ENCODE data around the gene MEF2C.

The MEF2C gene

DNA sequence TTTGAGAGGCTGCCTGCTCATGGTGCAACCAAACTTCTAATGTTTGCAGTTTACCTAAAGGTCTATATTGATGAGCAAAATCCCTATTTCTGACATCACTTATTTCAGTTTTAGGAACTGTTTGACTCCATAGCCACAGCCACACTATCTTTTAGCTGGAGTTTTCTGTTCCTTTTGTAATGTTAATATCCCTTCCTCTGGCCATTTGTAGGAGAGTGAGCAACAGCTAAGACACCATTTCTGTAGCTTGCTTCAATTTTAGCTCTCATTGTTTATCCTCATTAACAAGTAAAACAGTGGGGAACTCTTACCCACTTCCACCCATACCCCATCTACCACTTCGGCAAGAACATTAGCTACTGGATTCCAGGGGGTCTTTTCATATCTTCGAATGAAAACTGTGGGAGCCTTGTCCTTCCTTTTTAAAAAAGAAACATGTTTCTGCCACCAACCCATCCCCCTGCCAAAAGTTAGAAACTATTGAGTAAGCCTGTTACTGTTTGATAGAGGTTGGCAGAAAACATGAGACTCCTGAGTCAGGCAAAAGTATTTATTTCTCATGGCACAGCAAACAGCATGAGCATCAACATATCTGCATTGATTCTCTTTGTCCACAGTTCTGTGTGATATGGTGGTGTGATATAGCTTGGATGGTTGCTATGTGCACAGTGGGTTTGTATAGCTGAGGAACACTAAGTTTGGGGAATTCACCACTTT, 174.1 kb downstream of the MEF2C start:
- no peak for DNase-seq (ENCODE audit: low spot score)
- TF ChIP-seq, protein P1, sequence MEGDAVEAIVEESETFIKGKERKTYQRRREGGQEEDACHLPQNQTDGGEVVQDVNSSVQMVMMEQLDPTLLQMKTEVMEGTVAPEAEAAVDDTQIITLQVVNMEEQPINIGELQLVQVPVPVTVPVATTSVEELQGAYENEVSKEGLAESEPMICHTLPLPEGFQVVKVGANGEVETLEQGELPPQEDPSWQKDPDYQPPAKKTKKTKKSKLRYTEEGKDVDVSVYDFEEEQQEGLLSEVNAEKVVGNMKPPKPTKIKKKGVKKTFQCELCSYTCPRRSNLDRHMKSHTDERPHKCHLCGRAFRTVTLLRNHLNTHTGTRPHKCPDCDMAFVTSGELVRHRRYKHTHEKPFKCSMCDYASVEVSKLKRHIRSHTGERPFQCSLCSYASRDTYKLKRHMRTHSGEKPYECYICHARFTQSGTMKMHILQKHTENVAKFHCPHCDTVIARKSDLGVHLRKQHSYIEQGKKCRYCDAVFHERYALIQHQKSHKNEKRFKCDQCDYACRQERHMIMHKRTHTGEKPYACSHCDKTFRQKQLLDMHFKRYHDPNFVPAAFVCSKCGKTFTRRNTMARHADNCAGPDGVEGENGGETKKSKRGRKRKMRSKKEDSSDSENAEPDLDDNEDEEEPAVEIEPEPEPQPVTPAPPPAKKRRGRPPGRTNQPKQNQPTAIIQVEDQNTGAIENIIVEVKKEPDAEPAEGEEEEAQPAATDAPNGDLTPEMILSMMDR (IDR thresholded peaks at IDR 0.05; ENCODE audit: extremely low read depth, missing control alignments) = no peak

DNA sequence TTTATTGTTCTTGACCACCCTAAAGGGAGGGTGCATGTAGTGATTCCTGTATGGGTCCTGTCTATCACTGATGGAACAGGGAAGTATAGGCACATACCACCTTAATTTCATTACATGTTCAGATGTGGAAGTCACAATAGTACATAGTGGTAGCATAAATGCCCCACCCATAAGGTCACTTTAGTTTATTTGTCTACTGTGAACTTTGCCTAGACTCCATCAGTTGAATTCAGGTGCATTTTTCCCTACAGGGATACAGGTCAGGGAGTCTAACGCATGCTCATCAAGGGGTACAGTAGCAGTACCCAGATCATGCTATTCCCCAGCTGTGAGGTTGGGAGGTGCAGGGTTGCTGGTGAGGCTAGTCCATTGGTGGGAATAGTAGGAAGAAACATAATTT, 175.0 kb downstream of the MEF2C start:
- TF ChIP-seq, protein P1 (IDR thresholded peaks at IDR 0.05; ENCODE audit: extremely low read depth, missing control alignments) = no peak
- DNase-seq (ENCODE audit: low spot score) = no peak

DNA sequence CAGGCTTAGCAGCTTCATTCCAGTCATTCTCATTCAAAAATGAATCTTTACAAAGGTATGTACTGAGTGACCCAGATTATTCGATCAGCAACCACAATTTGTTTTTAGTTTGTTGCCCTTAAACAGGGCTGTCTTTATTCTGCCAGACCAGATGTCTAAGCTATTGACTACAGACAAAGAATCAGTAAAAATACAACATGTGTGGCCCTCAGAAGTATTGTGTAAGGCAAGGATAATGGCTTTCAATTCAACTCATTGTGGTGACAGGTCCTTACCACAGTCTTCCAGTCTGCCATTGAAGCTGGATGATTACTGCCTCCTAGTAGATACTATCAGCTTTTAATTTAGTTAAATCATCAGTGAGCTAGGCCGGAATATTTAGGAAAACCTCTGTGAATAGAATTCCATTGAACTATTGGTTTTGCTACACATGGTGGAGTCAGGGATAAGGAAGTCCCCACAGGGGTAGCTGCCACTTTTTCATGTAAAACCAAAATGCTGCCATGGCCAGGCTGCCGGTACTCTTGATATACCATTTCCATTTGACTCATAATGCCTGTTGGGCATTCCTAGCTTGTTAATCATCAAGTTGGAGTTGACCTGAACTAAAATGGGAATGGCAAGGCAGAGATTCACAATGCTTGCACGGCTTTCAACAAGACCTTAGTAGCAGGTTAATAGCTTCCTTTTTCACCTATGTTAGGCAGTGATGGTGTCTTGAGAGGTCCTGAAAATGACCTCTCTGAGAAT, 175.6 kb downstream of the MEF2C start:
- TF ChIP-seq, protein P1 (IDR thresholded peaks at IDR 0.05; ENCODE audit: extremely low read depth, missing control alignments) = no peak

DNA sequence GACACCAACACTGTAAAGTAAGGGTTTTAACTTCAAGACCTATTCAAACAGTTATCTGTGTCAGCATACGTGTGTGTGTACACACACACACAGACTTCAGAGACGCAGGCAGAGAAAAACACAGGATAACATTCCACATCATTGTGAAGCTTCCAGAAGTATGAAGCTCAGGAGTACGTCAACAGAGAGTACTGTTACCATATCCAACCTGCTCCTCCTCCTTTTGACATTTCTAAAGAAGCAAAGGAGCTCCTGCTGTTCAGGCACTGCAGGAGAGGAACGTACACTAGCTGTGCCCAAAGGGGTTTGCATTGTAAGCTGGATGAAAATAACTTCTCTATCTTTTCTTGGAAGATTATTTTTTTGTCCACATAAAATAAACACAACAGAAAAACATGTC, 180.7 kb downstream of the MEF2C start:
- DNase-seq (ENCODE audit: low spot score) = no peak
- TF ChIP-seq, protein P1 (IDR thresholded peaks at IDR 0.05; ENCODE audit: extremely low read depth, missing control alignments) = no peak

More for the DNA sequence above, 175.6 kb downstream of the MEF2C start:
- DNase-seq (ENCODE audit: low spot score) = no peak

DNA sequence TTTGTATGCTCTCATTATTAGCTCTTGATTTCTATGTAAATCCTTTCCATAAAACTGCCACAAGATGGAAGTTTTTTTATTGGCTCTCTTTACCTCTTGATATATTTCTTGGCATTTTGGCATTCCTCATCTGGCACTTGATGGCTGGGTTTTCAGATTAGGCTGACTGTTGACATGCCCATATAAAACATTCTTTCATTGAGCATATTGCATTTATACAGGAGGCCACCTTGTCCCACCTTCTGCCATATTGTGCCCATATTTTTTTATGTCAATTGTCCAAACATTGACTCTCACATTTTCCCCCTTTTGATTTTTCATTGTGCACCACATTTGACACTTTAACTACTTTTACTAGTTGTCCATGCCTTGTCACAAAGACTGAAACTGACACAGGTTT, 182.9 kb downstream of the MEF2C start:
- no peak for DNase-seq (ENCODE audit: low spot score)
- TF ChIP-seq, protein P1 (IDR thresholded peaks at IDR 0.05; ENCODE audit: extremely low read depth, missing control alignments) = no peak

DNA sequence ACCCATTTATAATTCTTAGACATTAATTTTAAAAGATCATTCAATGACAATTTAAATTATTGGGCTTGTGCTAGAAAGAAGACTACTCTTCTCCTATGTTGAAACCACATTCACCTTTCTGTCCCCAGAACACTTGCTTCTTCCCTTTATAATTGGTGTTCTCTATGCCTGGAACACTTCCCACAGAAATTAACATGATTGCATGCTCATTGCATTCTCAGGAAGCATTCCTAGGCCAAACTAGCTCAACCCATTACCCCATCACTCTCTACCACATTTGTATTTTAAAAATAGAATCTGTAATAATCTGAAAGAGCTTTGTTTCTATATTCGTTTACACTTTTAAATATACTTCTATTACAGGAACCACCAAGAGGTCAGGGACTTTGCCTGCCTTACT, 184.7 kb downstream of the MEF2C start:
- TF ChIP-seq, protein P1 (IDR thresholded peaks at IDR 0.05; ENCODE audit: extremely low read depth, missing control alignments) = no peak
- DNase-seq (ENCODE audit: low spot score) = no peak

DNA sequence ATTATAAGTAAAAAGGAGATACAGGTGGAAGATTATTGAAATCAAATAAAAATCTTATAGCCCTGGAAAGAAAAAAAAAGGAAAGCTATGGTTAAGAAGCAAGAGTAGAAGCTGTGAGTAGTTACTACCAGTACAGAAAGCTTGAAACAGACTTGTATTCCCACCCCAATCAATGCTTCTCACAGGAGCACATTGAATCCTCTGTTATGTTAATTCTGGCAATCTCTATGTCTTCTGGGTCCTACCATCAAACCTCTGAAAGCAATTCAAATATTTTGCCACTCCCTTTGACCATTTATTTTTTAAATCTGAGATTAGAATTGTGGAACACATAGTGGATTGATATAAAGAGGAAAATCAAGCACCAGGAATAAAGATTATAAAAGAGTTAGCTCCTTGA, 186.5 kb downstream of the MEF2C start:
- TF ChIP-seq, protein P1 (IDR thresholded peaks at IDR 0.05; ENCODE audit: extremely low read depth, missing control alignments) = no peak
- DNase-seq (ENCODE audit: low spot score) = no peak
